ENCODE measurements around the gene OAT. TPM values are rescaled to one million over a fixed set of nuclear protein-coding genes. Genes with fewer than 3 reads are reported as not detected.

Gene OAT
- 151 and 163 TPM in 2 replicates for total RNA-seq

DNA sequence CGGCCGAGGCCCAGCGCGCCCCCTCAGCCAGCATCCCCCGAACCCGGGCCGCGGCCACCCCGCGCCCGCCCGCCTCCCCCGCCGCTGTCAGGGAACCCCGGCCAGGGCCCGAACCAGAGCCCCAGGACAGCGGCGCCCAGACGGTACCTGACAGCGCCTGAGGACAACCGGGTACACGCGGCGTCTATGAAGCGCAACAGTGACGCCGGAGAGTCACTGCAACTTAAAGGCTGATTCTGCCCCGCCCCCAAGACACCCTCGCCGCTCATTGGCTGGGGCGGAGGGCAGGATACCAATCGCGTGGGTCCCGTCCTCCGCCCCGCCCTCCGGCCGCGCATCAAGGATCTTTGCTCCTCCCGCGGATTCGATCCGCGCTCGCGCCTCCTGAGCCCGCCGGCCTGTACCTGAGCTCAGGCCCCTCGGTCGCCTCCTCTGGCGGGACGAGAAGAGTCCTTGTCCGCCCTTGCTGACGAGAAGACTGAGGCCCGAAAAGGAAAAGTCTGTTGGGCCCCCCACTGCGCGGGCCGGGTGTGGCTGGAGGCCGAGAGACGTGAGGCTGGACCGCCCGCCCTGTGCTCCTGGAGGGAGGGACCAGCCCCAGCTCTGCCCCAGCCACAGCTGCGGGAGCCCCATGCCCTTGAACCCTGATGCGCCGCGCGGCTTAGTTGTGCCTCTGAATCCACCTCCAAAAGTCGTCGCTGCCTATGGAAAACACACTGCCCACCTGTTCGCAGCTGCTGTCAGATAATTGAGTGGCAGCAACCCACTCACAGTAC lies at the start of gene OAT:
Gene OAT (minus strand): TSS at position 198 of the 776 bp plus-strand sequence. CDS start 6,752 bp downstream, outside the sequence.

DNA sequence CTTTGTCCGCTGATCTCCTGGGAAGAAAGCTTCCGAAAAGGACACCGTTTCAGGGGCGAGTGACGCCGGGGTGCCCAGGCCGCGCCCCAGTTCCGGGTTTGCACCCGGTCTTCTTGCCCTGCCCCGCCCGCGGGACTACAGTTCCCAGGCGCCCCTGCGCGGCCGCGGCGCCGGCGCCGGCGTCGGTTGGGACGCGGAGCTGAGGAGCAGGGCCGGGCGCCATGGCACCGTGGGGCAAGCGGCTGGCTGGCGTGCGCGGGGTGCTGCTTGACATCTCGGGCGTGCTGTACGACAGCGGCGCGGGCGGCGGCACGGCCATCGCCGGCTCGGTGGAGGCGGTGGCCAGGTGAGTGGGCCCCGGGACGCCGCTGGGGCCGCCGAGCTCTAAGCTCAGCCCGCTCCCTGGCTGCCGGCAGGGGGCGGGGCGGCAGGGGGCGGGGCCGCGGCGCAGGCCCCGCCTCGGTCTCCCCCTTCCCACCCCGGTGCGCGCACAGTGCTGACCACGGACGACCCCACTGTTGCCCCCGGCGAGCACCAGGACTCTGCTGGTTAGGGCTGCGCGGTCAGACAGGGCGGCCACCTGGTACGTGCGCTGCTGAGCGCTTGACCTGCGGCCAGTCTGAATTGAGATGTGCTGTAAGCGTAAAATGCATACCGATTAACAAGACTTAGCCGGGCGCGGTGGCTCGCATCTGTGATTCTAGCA lies 43.1 kb upstream of the OAT start, which contains the start of gene LHPP:
Gene LHPP (plus strand): TSS at position 182 of the 706 bp plus-strand sequence. CDS start 40 bp downstream, at position 222.

DNA sequence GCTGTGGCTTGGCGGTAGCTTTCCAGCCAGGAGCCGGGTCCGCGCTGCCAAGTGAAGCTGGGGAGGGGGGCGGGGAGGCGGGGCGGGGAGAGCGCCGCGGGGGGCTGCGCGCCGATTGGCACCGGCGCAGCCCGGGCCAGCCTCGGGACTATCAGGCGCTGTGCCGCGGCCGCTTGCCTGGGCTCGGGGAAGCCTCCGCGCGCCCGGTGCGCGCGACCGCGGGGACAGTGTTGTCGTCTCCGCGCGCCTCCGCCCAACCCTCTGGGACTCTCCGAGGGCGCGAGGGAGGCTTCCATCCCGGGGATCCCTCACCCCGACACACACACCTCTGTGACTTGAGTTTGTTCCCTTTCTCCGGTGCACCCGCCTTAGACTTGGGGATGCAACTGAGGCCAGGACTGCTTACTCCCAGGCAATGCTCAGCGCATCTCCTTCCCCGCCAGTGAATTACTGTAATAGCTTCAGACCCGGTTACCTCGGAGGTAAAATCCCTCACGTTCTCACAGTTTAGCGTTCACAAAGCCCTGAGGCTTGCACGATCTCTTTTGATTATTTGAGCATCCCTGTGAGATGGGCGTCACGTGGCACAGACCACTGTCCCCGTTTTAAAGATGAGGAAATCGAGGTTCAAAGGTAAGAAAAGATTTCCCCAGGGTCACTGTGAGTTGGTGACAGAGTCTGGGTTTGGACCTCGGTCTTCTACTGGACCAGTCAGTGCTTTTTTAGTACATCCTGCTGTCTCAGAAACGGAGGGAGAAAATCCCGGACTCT lies 31.5 kb upstream of the OAT start, which contains the start of gene NKX1-2:
Gene NKX1-2 (minus strand): TSS at position 24 of the 771 bp plus-strand sequence. CDS start 92 bp downstream, outside the sequence.

Other genes with a start within 250 kb of the OAT start
- not detected in 2 replicates for gene NKX1-2, start 31.1 kb upstream of the OAT start, total RNA-seq
- gene LHPP, start 42.9 kb upstream of the OAT start, total RNA-seq, result 8.0 and 8.8 TPM in 2 replicates